OCI-LY7 (cell line): ENCODE measurements around the gene RUNX1.

Source experiments
- CTCF ChIP-seq: fragments of 200-600 bp; sonication (generic); conservative IDR thresholded peaks from 2 replicates; pipeline ENCODE4 v1.5.1; 2014; ENCODE audit warnings: mild to moderate bottlenecking, antibody characterized with exemption, low read length, moderate library complexity, mixed read lengths
- EZH2phosphoT487 ChIP-seq: fragments of 200-600 bp; sonication (generic); IDR thresholded peaks from 2 replicates; pipeline ENCODE4 v1.6.1; 2018; ENCODE audit warnings: low read depth, borderline replicate concordance, mild to moderate bottlenecking, mixed run types, antibody characterized with exemption, low read length, moderate library complexity, mixed read lengths

- TF ChIP-seq EZH2phosphoT487 (no peak), CTCF (no peak)
These were observed 112.7 kb downstream of the RUNX1 start for GRCh38 chr21:34936371-34936789.
